H1 (cell line): Measurements from ENCODE around the gene CRYGS. TPM values are rescaled to one million over a fixed set of nuclear protein-coding genes. Genes with fewer than 3 reads are reported as not detected.

Experiments used
- CTCF ChIA-PET: fragments of 300-600 bp; sonication (Branson Sonifier 250); formaldehyde crosslinking; loops from one replicate; lab custom pipeline; 2021; ENCODE audit not compliant: partially characterized antibody; lab: Charles Lee
- POLR2A ChIA-PET: fragments of 300-600 bp; sonication (Branson Sonifier 250); formaldehyde crosslinking; loops from one replicate; lab custom pipeline; 2021; ENCODE audit warnings: inconsistent platforms; ENCODE audit not compliant: partially characterized antibody; lab: Charles Lee
- DNase-seq, 2 experiments: peaks; one replicate each; pipeline versions ENCODE4 v3.0.0 to v3.0.0-alpha.2; 2010 to 2022; ENCODE audit warnings: low spot score in 2 of 2, low read depth in 1 of 2, mixed read lengths in 1 of 2
- FAIRE-seq: peaks from 2 replicates; lab custom pipeline; 2011; peaks lifted over from hg19 to GRCh38; lab: Jason Lieb, UNC
- H2AFZ ChIP-seq: 2 replicates; pipeline ENCODE4 v1.8.1; 2012; ENCODE audit warnings: low read length, inconsistent platforms
- H2AK5ac ChIP-seq: 2 replicates; pipeline ENCODE4 v1.6.1; 2013; ENCODE audit warnings: low read depth, low read length
- H2BK120ac ChIP-seq: replicated peaks from 2 replicates; pipeline ENCODE3; 2013; ENCODE audit warnings: low read depth, low read length, inconsistent platforms
- H2BK12ac ChIP-seq: 2 replicates; pipeline ENCODE4 v1.6.1; 2013; ENCODE audit warnings: low read depth, low read length
- H2BK15ac ChIP-seq: 2 replicates; pipeline ENCODE4 v1.6.1; 2013; ENCODE audit warnings: low read length
- H2BK20ac ChIP-seq: 2 replicates; pipeline ENCODE4 v1.6.1; 2013; ENCODE audit warnings: low read length
- H2BK5ac ChIP-seq: 2 replicates; pipeline ENCODE4 v1.6.1; 2013; ENCODE audit warnings: low read depth, low read length
- H3K14ac ChIP-seq: 2 replicates; pipeline ENCODE4 v1.6.1; 2013; ENCODE audit warnings: inconsistent platforms; ENCODE audit not compliant: insufficient read length
- H3K18ac ChIP-seq: 2 replicates; pipeline ENCODE4 v1.6.1; 2013; ENCODE audit warnings: low read length; ENCODE audit errors: extremely low read depth
- H3K23ac ChIP-seq: 2 replicates; pipeline ENCODE4 v1.6.1; 2013; ENCODE audit warnings: inconsistent platforms; ENCODE audit not compliant: insufficient read length
- H3K23me2 ChIP-seq: 2 replicates; pipeline ENCODE4 v1.6.1; 2013; ENCODE audit warnings: low read depth, low read length
- H3K27ac ChIP-seq: 2 replicates; pipeline ENCODE4 v1.6.1; 2011; ENCODE audit warnings: low read depth, low read length, inconsistent platforms
- H3K27me3 ChIP-seq, 4 experiments: replicated peaks in 1 of 4; 1 replicate in 1 of 4; 2 replicates in 3 of 4; pipeline versions ENCODE4 v1.6.1 to v1.8.1; 2011 to 2013; ENCODE audit warnings: low read length in 3 of 4, mild to moderate bottlenecking in 3 of 4, inconsistent platforms in 2 of 4, mixed read lengths in 2 of 4, moderate library complexity in 1 of 4; ENCODE audit not compliant: control insufficient read depth in 3 of 4, insufficient read depth in 3 of 4; ENCODE audit errors: extremely low read depth in 1 of 4
- H3K36me3 ChIP-seq, 4 experiments: 2 replicates each; pipeline versions ENCODE4 v1.6.1 to v1.8.1; 2011 to 2013; ENCODE audit warnings: mild to moderate bottlenecking in 4 of 4, low read length in 3 of 4, moderate library complexity in 2 of 4, control low read depth in 1 of 4, inconsistent platforms in 1 of 4; ENCODE audit not compliant: insufficient read depth in 4 of 4, control insufficient read depth in 2 of 4
- H3K4ac ChIP-seq: replicated peaks from 2 replicates; pipeline ENCODE3; 2013; ENCODE audit warnings: low read length, low read depth, mixed read lengths, inconsistent platforms; ENCODE audit not compliant: insufficient read length
- H3K4me1 ChIP-seq, 4 experiments: replicated peaks in 1 of 4; 1 replicate in 1 of 4; 2 replicates in 3 of 4; pipeline versions ENCODE4 v1.6.1 to v1.8.1; 2011 to 2013; ENCODE audit warnings: low read length in 3 of 4, inconsistent platforms in 2 of 4, mixed read lengths in 1 of 4; ENCODE audit not compliant: insufficient read depth in 4 of 4, control insufficient read depth in 3 of 4
- H3K4me2 ChIP-seq, 2 experiments: 2 replicates each; pipeline versions ENCODE4 v1.6.1 to v1.8.1; 2011 to 2013; ENCODE audit warnings: low read depth in 2 of 2, low read length in 2 of 2, control low read depth in 1 of 2, inconsistent platforms in 1 of 2, mild to moderate bottlenecking in 1 of 2; ENCODE audit not compliant: insufficient read depth in 1 of 2
- H3K4me3 ChIP-seq, 4 experiments: fragments of 200-600, 300-600 bp in 1 of 4; sonication (generic), shearing (Covaris generic), sonication (Bioruptor Twin) in 1 of 4; 2 replicates each; pipeline versions ENCODE4 v1.5.1 to v1.8.1; 2011 to 2016; ENCODE audit warnings: low read length in 4 of 4, low read depth in 3 of 4, control low read depth in 2 of 4, inconsistent platforms in 2 of 4, mild to moderate bottlenecking in 2 of 4, mixed read lengths in 1 of 4, moderate library complexity in 1 of 4; ENCODE audit not compliant: insufficient read depth in 2 of 4; ENCODE audit errors: extremely low read depth in 1 of 4
- H3K56ac ChIP-seq: replicated peaks from 2 replicates; pipeline ENCODE3; 2013; ENCODE audit warnings: low read depth, mild to moderate bottlenecking, mixed read lengths, low read length, inconsistent platforms; ENCODE audit not compliant: insufficient read length
- H3K79me1 ChIP-seq: 2 replicates; pipeline ENCODE4 v1.6.1; 2013; ENCODE audit warnings: low read depth, low read length, control low read depth
- H3K79me2 ChIP-seq, 2 experiments: 2 replicates each; pipeline versions ENCODE4 v1.6.1 to v1.8.1; 2012 to 2013; ENCODE audit warnings: low read length in 2 of 2, mild to moderate bottlenecking in 2 of 2, inconsistent platforms in 1 of 2; ENCODE audit not compliant: insufficient read depth in 2 of 2, control insufficient read depth in 1 of 2
- H3K9ac ChIP-seq, 4 experiments: replicated peaks in 1 of 4; 1 replicate in 1 of 4; 2 replicates in 3 of 4; pipeline versions ENCODE4 v1.6.1 to v1.8.1; 2011 to 2013; ENCODE audit warnings: low read depth in 3 of 4, low read length in 3 of 4, control low read depth in 2 of 4, mild to moderate bottlenecking in 2 of 4, moderate library complexity in 2 of 4, inconsistent platforms in 1 of 4; ENCODE audit errors: extremely low read depth in 1 of 4
- H3K9me3 ChIP-seq, 2 experiments: 2 replicates each; pipeline versions ENCODE4 v1.6.1 to v1.8.1; 2012 to 2013; ENCODE audit warnings: mild to moderate bottlenecking in 2 of 2, moderate library complexity in 2 of 2, control low read depth in 1 of 2, inconsistent platforms in 1 of 2, low read depth in 1 of 2, low read length in 1 of 2, mixed read lengths in 1 of 2; ENCODE audit not compliant: insufficient read depth in 2 of 2
- H4K20me1 ChIP-seq, 2 experiments: replicated peaks in 1 of 2; 2 replicates each; pipeline versions ENCODE3 to v1.8.1; 2011 to 2013; ENCODE audit warnings: inconsistent platforms in 2 of 2, low read length in 2 of 2, mild to moderate bottlenecking in 1 of 2; ENCODE audit not compliant: insufficient read depth in 2 of 2, control insufficient read depth in 1 of 2
- H4K5ac ChIP-seq: 2 replicates; pipeline ENCODE4 v1.6.1; 2013; ENCODE audit warnings: low read length, low read depth, mixed read lengths, inconsistent platforms; ENCODE audit not compliant: insufficient read length
- H4K8ac ChIP-seq: 2 replicates; pipeline ENCODE4 v1.8.0; 2013; ENCODE audit warnings: mild to moderate bottlenecking, moderate library complexity, low read length, inconsistent platforms; ENCODE audit not compliant: insufficient read depth; ENCODE audit errors: extremely low read depth
- H4K91ac ChIP-seq: replicated peaks from 2 replicates; pipeline ENCODE3; 2013; ENCODE audit warnings: low read length, mixed read lengths, inconsistent platforms; ENCODE audit not compliant: insufficient read length
- EP300 ChIP-seq, 2 experiments: IDR thresholded peaks; 1 replicate in 1 of 2; 2 replicates in 1 of 2; pipeline ENCODE4 v1.6.1; 2011 to 2012; ENCODE audit warnings: low read depth in 2 of 2, low read length in 2 of 2, mild to moderate bottlenecking in 2 of 2, borderline replicate concordance in 1 of 2, inconsistent platforms in 1 of 2, moderate library complexity in 1 of 2
- WGBS, 2 experiments: shearing (Covaris generic) in 1 of 2; methylation state at CpG; one replicate each; pipeline versions ENCODE4 v1.1.6 to v1.1.7; 2013 to 2015; ENCODE audit warnings: low lambda C conversion rate in 2 of 2, mixed read lengths in 2 of 2, inconsistent platforms in 1 of 2, low coverage in 1 of 2, missing lambda C conversion rate in 1 of 2; ENCODE audit not compliant: insufficient replicate concordance in 2 of 2, insufficient coverage in 1 of 2, insufficient read length in 1 of 2; ENCODE audit errors: extremely low coverage in 1 of 2, missing lambda C conversion rate in 1 of 2; 5-methylcytosine and 5-hydroxymethylcytosine counted together
- polyA plus RNA-seq, 7 experiments: library from polyadenylated mRNA; depleted of rRNA in 3 of 7; stranded (reverse) in 5 of 7; unstranded in 2 of 7; fragments of >200 nt in 5 of 7; fragments of 200-250 nt in 2 of 7; gene quantifications; 1 replicate in 5 of 7; 2 replicates in 1 of 7; 4 replicates in 1 of 7; pipeline versions ENCODE4 v1.2.1 to v1.2.3, GENCODE V29; 2011 to 2013; ENCODE audit warnings: missing spikeins in 2 of 7, mixed read lengths in 2 of 7
- total RNA-seq: library from RNA; stranded (reverse); fragmentation: NEBNext Ultra II Directional; extraction: Animal tissue kit (Norgen Biotek cat#: 25700); gene quantifications from 2 replicates; pipeline ENCODE4 v1.2.1, GENCODE V29; 2021

Gene CRYGS
- total and polyA plus RNA-seq, 2 of the 8 experiments (the other 6 are each of a cell fraction or from before 2014, with no cell fraction given): 1.5 to 1.8 TPM

DNA sequence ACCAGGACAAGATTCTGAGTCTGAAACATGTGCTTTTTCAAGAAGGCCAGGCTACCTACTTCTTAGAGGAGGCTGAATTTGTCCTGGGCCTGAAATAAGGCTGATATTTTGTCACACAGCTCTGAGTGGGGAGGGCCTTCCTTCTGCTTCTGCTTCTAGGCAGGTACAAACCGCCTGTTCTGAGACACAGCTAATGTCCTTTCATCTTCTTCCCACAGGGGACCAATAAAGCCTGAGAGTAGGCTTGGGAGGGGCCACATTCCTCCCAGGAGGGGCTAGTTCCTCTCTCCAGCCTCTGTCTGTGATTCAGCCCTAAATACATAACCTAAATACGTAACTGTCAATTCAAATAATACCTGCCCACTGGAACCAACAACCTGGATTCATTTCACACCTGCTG is 34.8 kb downstream of the CRYGS start:
- Histone ChIP-seq H3K36me3 (no peaks in the 10 kb centered on the region), H3K9ac (no peak overlapping the region), H3K23ac (no peak overlapping the region), H3K4ac (no peak overlapping the region), H3K18ac (no peak overlapping the region), H4K91ac (no peak overlapping the region), H3K14ac (no peak overlapping the region), H3K23me2 (no peaks in the 10 kb centered on the region), H2BK15ac (no peak overlapping the region), H3K79me1 (no peaks in the 10 kb centered on the region), H3K4me3 (no peak overlapping the region), H3K79me2 (no peaks in the 10 kb centered on the region), H4K5ac (no peak overlapping the region), H3K9me3 (no peaks in the 10 kb centered on the region), H4K8ac (no peak overlapping the region), H2BK120ac (no peak overlapping the region), H3K56ac (no peak overlapping the region), H3K4me1 (peaks cover 0 to 2% (median 0%) of the 10 kb centered on the region in 4 experiments; a peak in 1 of 7 replicates), H3K27me3 (no peaks in the 10 kb centered on the region; a peak in 2 of 7 replicates), H4K20me1 (no peaks in the 10 kb centered on the region), H3K4me2 (no peak overlapping the region), H2AK5ac (no peak overlapping the region), H2AFZ (no peak overlapping the region), H2BK20ac (no peak overlapping the region), H3K27ac (no peak overlapping the region), H2BK12ac (no peak overlapping the region), H2BK5ac (no peak overlapping the region)
- WGBS, 2 experiments: 74% methylated on average over 2 of the region's 2 CpGs; no CpG with 5 or more reads in 1 of the 2 experiments
- DNase-seq (no peak), FAIRE-seq (no peak)
- ChIA-PET CTCF (interaction anchor here (1.3 to 1.5 kb wide), 2 partner anchors 8 to 20 kb away, joined by 3 to 6 read pairs; no protein-coding TSS in a partner anchor), POLR2A (no interaction called here)
- no peak for TF ChIP-seq EP300 (IDR thresholded peaks at IDR 0.05; ENCODE audit: borderline replicate concordance in 1 of 2, low read depth in 2 of 2, low read length in 2 of 2)
